RKO (cell line): Measurements from ENCODE around the gene MEP1A.

Source experiments
- DNase-seq: peaks from one replicate; pipeline ENCODE4 v3.0.0-alpha.2; 2016; ENCODE audit warnings: low spot score

Gene MEP1A

DNA sequence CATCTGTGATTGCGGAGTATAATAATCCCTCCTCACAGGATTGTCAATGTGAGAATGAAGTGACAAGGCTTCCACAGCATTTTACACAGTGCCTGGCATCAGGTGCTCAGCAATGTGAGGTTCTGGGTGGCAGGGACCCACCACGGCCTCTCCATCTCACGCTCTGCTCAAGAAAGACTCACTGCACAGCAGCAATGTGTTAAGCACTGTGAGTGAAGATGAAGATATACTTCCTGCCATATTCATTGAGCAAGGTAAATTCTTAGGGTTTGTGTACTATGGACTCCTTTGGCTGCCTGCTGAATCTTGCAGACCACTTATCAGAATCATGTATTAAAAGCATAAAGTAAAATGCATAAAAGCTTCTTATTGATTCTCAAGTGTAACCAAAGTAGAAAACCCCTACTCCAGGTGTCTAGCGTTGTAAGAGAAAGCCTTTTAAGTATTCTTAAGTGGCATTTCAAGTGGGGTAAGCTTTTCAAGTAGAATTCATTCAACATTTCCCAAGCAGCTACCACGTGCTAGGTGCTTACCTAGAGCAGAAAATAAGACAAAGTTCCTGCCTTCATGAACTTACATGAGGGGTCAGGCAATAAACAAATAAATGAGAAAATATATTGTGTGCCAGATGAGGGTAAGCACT, 17.0 kb upstream of the MEP1A start:
- DNase-seq = no peak

DNA sequence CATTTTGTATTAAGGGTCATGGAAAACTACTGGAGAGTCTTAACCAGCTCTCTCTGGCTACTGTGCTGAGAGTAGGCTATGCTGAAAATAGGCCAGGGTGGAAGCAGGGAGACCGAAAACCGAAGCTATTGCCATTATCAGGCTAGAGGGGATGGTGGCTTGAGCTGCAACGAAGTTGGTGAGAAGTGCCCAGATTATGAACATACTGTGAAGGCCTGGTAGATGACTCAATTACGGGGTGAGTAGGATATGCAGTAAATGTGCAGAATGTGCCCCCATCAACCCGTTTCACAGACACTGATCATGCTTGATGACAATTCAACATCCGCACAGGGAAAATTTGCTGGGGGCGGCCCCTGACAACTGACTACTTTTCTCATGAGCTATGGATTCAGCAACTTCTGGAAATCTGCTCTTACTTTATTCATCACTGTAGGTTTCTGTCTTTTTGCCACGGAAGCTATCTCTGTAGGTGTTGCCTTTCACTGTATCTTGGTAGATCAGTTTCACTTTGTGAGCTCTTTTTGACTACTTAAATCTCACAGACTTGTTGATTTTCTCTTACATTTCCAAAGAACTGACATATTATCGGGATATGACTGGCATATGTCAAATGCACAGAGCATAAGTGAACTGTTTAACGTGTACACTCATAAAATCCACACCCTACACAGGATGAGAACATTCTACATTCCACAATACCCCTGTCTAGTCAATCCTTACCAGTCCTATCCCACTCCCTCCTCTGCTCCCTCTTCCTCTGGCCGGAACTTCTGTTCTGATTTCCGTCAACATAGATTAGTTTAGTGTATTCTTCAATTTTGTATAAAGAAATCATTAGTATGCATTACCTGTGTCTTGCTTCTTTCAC, 15.5 kb upstream of the MEP1A start:
- no peak for DNase-seq

DNA sequence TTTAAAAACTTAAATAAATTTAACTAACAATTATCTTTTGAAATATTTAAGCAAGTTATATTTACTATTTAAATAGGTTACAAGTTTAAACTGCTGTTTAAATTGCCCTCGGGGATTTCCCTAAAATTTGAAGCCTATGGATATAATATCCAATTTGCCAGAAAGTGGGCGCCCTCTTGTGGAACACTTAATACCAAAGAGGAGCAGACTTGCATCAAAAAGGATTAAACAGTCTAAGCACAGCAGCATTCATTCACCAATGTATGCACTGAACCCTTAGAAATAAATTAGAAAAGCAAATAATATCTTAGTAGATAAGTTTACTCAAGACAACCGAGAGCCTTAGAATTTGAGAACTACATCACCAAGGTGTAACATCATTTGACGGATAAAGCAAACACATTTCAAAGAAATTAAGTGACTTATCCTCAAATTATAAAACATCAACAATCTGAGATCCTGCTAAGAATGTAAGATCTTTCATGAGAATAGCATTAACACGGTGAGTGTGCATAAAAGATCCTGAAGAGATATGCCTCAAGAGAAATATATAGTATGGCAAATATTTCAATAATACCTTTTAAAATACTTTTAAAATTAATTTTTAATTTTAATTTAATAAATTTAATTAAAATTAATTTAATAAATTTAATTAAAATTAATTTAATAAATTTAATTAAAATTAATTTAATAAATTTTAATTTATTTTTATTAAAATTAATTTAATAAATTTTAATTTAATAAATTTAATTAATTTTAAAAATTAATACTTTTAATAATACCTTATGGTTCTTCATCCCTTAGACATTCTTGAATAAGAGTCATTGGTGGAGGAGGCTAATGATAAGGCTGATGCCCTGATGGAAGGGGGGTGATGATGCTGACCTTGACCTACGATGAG, 11.5 kb upstream of the MEP1A start:
- DNase-seq = peak; percentile 76

DNA sequence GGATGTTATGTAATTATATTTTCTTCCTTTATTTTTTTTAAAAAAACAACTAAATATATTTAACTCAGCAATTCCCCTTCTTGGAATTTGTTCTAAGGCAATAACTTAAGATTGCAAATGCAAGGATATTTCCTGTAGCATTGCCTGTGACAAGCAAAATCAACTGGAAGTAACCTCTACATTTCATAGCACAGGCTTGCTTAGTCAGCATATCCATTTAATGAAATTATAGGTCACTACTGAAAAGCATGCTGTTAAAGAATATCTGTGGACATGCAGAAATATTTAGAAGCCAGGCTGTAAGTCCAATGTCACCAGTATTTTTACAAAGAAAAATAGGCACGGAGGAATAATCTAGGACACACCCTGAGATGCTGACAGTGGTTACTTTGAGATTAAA, 8.7 kb upstream of the MEP1A start:
- DNase-seq = no peak

DNA sequence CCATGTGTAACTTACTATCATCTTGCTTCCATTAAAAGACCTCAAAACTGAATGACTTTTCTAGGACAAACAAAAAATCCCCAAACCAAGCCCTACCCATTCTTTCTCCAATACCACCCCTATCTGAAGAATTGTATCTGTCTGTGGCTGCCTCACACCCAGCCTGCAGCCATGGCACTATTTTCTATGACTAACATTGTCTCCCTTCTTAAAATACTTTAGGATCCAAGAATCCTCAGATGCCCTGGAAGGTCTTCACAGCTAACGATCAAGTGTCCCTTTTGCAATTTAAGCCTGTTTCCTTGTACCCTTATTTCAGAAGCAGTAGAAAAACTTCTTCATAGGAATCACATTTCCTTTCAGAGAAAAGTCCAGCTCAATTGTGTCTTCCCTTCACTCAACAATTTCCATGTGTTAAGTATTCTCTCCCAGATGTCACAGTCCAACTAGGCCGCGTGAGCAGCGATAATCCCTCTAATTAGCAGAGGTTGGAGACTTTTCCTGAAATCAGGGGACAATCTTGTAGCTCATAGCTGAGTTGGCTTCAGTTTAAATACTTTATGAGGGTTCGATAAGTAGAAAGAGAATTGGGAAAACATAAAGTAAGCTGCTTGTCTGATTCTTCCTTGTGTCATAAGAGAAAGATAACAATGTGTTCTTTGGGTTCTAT, 5.2 kb upstream of the MEP1A start:
- DNase-seq = no peak

DNA sequence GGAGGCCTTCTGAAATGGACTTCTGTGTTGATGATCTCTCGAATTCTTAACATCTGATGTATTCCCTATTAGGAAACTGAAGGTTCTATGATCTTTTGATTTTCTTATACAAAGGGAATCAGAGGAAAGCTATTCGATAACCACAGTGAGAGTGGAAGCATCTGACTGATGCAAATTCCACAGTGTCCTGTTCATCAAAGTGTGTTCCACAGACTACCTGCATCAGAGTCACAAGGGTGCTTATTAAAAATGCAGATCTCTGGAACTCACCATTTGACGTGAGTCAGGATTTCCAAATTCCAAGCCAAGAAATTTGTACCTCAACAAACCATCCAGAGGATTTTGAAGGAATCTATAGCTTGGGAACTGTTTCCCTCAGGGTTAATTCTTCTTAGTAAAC, 4.4 kb upstream of the MEP1A start:
- DNase-seq = no peak

DNA sequence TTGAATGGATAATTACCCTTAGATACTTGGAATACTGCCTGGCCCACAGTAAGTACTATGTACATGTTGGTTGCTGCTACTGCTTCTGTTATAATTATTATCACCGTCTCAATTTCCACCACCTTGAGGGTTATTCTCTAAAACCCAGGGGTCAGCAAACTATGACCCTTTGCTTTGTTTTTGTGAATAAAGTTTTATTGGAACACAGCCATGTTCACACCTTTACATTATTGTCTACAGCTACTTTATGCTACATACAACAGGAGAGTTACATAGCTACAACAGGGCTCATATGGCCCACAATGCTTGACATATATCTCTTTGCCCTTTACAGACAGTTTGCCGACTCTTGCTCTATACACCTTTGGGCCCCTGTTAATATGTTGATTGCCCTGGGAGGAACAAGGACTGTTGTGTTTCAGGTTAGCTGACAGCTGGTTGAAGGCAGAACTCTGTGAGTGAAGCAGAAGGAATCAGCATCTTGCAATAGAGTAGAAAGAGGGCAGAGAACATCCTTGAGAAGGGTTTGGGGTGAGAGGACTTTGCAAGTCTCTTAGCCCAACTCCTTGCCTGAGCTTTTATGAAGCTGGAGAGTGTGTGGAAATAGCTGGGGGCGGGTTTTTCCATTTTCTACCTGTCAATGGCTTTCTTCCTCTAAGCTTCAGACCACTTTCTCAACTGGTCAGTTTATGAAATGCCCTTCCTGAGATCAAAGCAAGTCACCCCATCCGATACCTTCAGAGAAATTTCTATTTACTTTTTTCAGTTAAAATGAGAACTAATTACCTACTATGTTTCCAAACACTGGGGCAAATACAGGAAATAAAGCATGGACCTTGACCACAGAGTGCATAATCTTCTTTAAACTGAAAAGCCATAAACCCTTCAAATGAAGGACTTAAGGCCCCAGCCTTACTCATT, 3.5 kb upstream of the MEP1A start:
- no peak for DNase-seq

DNA sequence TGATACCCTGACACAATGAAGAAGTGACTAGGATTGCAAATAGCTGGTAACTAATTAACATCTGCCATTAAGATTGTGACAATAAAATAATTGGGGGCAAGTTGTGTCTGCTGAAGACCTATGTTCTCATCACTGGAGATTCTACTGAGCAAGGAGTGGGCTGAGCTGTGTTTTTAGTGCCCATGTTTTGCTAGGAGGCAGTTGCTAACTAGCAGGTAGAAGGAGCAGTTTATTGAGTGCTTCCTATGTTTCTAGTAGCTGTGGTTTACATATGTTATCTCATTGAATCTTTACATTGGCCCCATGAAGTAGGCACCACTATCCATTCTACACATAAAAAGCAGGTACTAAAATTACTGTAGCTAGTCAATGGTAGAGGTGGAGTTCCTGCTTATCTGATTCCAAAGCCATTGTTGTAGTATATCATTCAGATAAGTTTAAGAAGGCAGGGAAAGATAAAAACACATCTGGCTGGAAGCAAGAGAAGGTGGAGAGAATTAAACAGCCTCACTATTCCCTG, 2.8 kb upstream of the MEP1A start:
- DNase-seq = no peak

DNA sequence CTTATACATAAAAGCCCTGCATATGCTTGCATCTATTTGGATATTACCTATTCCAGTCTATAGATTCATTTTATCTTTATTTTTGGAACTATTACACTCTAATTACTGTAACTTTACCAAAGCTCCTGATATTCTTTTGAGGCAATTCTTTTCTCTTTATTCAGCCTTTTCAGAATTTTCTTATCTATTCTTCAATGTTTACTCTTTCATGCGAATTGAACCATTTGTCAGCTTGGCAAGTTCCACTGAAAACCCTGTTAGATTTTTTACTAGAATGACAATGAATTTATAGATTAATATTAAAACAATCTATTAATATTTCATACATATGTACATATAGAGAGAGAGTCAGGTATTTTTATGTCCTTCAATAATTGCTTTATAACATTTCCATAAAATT, 554 bp upstream of the MEP1A start:
- no peak for DNase-seq

DNA sequence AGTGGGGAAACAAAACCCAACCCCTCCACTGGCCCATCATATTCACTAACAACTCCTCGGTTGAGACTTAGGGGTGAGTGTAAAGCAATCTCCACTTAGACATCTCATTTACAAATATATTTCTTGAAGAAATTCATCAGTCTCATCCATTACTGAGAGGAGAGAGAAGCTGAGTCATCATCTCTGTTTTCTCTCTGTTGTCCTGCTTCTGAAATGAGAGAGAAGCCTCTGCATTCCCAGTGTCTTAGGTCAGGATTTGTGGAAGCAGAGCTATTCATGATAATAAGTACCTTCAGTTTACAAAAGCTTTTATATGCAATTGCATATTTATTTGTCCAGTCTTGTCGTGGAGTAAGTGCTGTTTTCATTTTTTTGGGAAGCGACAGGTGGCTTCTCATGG, 879 bp downstream of the MEP1A start:
- no peak for DNase-seq

DNA sequence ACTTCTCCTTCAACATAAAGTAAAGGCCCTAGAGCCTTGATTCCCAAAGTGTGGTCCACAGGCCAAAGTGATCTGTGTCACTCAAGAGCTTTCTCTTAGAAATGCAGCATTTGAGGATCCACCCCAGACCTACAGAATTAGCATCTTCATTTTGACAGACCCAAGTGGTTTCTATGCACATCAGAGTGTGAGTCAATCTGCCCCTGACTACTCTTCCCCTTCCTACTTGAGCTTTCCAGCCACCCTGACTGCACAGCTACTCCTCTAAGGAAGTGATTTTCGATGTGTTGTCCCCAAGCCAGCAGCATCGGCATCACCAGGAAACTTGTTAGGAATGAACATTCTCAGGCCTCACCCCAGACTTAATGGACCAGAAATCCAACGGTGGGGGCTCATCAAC, 2.6 kb downstream of the MEP1A start:
- no peak for DNase-seq

DNA sequence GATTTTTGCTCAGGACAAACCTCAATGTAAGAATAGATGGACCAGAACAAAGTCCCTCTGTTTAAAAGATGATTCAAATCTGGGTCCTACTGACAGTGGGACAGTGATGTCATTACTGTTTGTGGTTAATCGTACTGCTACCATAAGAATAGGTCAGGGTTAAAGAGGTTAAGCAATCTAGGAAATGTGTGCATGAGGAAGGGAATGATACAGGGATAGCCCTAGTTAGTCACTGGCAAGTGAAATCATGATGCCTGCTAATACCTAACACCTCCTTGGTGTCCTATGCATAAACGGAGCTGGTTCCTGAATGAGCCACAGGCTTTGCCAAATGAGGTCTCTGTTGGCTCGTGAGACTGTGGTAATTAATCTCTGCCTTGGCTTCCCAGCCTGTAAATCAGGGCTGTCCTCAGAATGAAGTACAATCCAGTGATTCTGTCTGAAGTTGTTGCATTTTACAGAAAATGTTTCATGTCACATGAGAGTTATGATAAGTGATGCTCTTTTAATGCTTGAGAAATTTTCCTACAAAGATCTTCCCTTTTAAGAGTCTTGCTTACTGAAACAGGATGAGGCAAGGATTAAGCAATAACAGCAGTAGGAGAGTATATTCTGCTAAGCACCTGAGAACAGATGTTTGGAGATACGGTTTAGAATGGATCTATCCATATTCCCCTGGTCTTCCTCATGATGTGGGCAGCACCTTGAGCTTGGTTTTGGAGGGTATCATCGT, 3.8 kb downstream of the MEP1A start:
- DNase-seq = no peak

DNA sequence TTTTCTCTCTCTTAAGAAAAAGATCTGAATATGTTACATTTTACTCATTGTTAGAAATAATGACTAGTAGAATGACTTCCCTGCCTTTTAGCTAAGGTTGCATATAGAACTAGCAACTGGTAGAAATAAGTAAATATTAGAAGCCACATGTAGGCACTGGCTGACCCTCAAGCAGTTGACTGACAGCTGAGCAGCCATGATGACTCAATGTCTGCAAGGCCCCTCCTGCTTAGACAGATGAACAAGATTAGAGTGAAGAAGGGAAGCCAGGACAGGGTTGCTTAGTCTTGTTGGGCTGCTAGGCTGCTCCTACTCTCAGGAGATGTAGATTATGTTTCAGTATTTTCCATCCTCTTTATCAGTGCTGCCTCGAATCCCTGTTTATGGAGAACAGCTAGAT, 6.5 kb downstream of the MEP1A start:
- no peak for DNase-seq

DNA sequence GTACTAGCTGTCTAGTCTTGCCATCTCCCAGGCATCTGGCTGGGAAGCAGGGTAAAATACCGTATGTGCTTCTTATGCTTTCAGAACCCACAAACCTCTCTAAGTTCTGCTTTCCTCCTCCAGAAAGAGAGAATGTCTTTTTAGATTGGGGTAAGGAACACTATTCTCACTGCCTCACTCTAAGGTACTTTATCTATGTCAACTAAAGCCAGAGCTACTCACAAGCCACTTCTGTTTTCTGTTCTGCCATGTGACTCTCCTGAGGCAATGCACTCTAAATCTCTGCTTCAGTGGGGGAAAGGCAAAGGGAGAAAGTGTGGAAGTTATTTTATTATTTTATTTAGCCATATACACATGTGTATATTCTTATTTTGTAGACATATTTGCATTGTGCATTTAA, 15.6 kb downstream of the MEP1A start:
- DNase-seq = no peak

DNA sequence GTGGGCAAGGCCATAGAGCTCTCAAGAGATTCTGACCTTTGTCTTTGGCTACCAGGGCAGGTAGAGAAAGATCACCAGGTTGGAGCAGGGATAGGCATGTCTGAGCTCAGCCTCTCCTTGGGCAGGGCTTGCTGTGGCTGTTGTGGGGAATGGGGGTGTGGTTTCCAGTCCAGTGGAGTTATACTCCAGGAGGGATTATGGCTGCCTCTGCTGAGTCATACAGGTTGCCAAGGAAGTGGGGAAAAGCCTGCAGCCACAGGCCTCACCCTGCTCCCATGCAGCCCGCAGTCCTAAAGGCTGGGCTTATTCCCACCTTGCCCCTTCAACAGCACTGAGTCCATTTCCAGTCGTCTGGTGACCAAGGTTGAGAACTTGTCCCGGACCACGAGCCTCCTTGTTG, 21.9 kb downstream of the MEP1A start:
- no peak for DNase-seq

DNA sequence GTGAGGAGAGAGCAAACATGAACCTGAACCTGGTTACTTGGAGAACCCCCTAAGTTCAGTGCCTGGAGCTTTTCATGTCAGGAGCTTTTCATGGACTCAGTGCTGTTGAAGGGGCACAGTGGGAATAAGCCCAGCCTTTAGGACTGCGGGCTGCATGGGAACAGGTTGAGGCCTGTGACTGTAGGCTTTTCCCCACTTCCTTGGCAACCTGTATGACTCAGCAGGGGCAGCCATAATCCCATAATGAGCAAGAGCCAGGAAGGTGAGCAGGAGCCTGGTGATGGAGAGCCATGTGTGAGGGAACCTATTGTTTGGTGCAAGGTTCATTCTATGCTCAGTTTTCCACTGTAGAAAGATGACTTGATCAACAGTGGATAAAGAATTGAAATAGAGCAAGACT, 23.4 kb downstream of the MEP1A start:
- DNase-seq = no peak

DNA sequence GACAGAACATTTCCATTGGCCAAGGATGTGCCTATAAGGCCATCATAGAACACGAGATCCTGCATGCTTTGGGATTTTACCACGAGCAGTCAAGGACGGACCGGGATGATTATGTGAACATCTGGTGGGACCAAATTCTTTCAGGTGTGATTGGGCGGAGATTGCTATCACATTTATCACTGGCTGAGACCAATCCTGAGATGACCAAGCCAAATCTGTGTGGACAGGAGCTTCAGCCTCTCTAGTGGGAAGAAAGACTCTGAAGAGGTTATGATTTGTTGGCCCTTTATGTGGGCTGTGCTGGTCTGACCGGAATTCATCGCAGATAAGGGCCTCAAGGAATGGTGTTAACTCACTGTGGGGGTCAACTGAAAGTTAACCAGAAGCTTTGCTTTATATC, 26.4 kb downstream of the MEP1A start:
- DNase-seq = no peak

DNA sequence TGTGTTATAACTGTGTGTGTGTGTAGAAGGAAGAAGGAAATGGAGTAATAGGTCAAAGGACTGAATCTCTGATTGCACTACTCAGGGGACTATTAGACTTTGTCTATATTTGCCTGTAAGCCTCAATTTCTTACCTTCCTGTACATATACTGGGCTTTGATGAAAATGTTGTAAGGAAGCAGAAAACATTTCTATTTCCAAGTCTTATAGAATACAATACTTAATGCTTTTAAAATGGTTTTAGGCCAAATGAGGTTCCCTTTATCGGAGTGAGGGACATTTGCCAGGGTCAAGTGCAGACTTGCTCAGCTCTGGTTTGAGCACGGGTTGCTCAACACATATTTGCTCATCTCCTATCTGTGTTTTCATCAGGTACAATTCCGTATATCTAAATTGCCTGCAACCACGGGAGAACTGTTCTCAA, 28.3 kb downstream of the MEP1A start:
- DNase-seq = no peak

DNA sequence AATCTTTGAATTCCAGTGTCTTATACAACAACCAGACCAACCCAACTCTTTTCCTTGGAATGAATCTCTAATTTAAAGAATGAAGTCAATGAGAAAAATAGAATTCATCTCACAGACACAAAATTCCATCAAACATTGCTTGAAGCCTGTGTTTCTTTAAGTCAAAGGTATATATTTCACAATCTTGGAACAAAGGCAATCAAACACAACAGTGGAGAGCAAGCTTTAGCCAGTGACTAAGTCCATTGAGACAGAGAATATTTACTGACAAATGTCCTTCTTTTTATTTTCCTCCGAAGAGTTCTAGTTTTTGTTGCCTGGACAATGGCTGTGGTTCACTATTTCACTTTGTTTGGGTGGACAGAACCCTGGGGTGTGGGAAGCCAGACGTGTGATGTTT, 35.8 kb downstream of the MEP1A start:
- no peak for DNase-seq

DNA sequence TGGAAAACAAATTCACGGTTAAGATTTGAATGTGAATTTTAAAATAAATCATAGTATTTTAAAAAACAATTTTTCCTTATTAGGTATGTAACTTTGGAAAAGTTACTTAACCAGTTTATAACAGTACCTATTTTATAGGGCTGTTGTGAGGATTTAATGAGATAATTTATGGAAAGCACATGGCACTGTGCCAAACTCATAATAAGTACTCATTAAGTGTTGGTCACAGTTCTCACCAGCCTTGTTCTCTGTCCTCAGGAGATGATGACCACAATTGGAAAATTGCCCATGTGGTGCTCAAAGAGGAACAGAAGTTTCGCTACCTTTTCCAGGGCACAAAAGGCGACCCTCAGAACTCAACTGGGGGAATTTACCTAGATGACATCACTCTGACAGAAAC, 39.6 kb downstream of the MEP1A start:
- DNase-seq = no peak
